K562 (cell line): Measurements from ENCODE around the gene PLEKHA7. TPM values are rescaled to one million over a fixed set of nuclear protein-coding genes. Genes with fewer than 3 reads are reported as not detected.

Source experiments
- CCAR2 ChIP-seq: fragments of 200-400 bp; formaldehyde crosslinking; IDR thresholded peaks from 2 replicates; pipeline ENCODE4 v1.6.1; 2017; ENCODE audit warnings: mild to moderate bottlenecking, low read depth, low read length
- CTBP1 ChIP-seq: fragments of 450-650 bp; IDR thresholded peaks from 2 replicates; pipeline ENCODE4 v1.6.1; 2016; ENCODE audit warnings: borderline replicate concordance
- HCFC1 ChIP-seq: IDR thresholded peaks from 2 replicates; pipeline ENCODE4 v1.6.1; 2012; ENCODE audit warnings: low read depth, low read length, improper control_type of control experiment
- HES1 ChIP-seq: fragments of 450-650 bp; IDR thresholded peaks from 2 replicates; pipeline ENCODE4 v1.6.1; 2016; ENCODE audit warnings: low read depth, mild to moderate bottlenecking, moderate library complexity
- HLTF ChIP-seq: fragments of 450-650 bp; IDR thresholded peaks from 2 replicates; pipeline ENCODE4 v1.6.1; 2016
- IFI16 ChIP-seq: fragments of 250-450 bp; sonication (Bioruptor Pico); IDR thresholded peaks from 2 replicates; pipeline ENCODE4 v2.1.2; 2022; ENCODE audit warnings: mild to moderate bottlenecking, inconsistent platforms
- IRF2 ChIP-seq: sonication (generic); formaldehyde crosslinking; IDR thresholded peaks from 2 replicates; pipeline ENCODE4 v1.8.1; 2022; ENCODE audit warnings: mild to moderate bottlenecking, missing genetic modification reagents
- KLF10 ChIP-seq: fragments of 250-450 bp; sonication (Bioruptor Pico); IDR thresholded peaks from 2 replicates; pipeline ENCODE4 v1.6.1; 2021; ENCODE audit warnings: matching md5 sums
- KLF16 ChIP-seq: IDR thresholded peaks from 2 replicates; pipeline ENCODE4 v1.6.1; 2016; ENCODE audit warnings: antibody characterized with exemption
- KLF6 ChIP-seq: fragments of 250-450 bp; sonication (Bioruptor Pico); IDR thresholded peaks from 2 replicates; pipeline ENCODE4 v1.4.0; 2020; ENCODE audit warnings: mild to moderate bottlenecking, moderate library complexity, borderline replicate concordance
- MAFK ChIP-seq: IDR thresholded peaks from 2 replicates; pipeline ENCODE4 v1.6.1; 2011; ENCODE audit warnings: low read length, improper control_type of control experiment
- MXD1 ChIP-seq: fragments of 250-450 bp; sonication (Bioruptor Pico); IDR thresholded peaks from 2 replicates; pipeline ENCODE4 v1.8.0; 2021; ENCODE audit warnings: borderline replicate concordance, mild to moderate bottlenecking, moderate library complexity; ENCODE audit not compliant: poor library complexity, severe bottlenecking
- NFATC3 ChIP-seq: fragments of 450-650 bp; IDR thresholded peaks from 2 replicates; pipeline ENCODE4 v1.6.1; 2017; ENCODE audit warnings: mild to moderate bottlenecking
- PBX2 ChIP-seq, 2 experiments: IDR thresholded peaks in 1 of 2; conservative IDR thresholded peaks in 1 of 2; 2 replicates each; pipeline ENCODE4 v1.6.1; 2016; ENCODE audit warnings: low read depth in 2 of 2, mild to moderate bottlenecking in 1 of 2, missing compliant biosample characterization in 1 of 2, missing genetic modification characterization in 1 of 2, moderate library complexity in 1 of 2
- PRMT5 ChIP-seq: sonication (generic); formaldehyde crosslinking; IDR thresholded peaks from 2 replicates; pipeline ENCODE4 v1.5.0; 2020; ENCODE audit warnings: missing genetic modification reagents
- PRPF4 ChIP-seq: fragments of 200-400 bp; formaldehyde crosslinking; IDR thresholded peaks from one replicate; pipeline ENCODE4 v1.6.1; 2017; ENCODE audit warnings: low read length, low read depth, mild to moderate bottlenecking; ENCODE audit not compliant: insufficient read depth, poor library complexity, severe bottlenecking
- SMAD4 ChIP-seq: fragments of 250-450 bp; sonication (Bioruptor Pico); conservative IDR thresholded peaks from 2 replicates; pipeline ENCODE4 v1.8.0; 2021; ENCODE audit warnings: inconsistent platforms, mild to moderate bottlenecking, moderate library complexity
- TAF1 ChIP-seq: IDR thresholded peaks from 2 replicates; pipeline ENCODE4 v1.6.1; 2011; ENCODE audit warnings: mild to moderate bottlenecking, low read length, moderate library complexity; ENCODE audit not compliant: insufficient read depth, control insufficient read depth, severe bottlenecking; ENCODE audit errors: extremely low read depth
- TAL1 ChIP-seq: fragments of 450-650 bp; IDR thresholded peaks from 2 replicates; pipeline ENCODE4 v1.6.1; 2016; ENCODE audit warnings: mild to moderate bottlenecking
- ZHX1 ChIP-seq: fragments of 150-350 bp; conservative IDR thresholded peaks from 2 replicates; pipeline ENCODE4 v1.6.1; 2014; ENCODE audit warnings: low read length
- ZNF79 ChIP-seq: fragments of 250-450 bp; sonication (Bioruptor Pico); IDR thresholded peaks from 2 replicates; pipeline ENCODE4 v1.4.0; 2020; ENCODE audit warnings: low read depth, mild to moderate bottlenecking, moderate library complexity
- polyA plus RNA-seq, 8 experiments: library from polyadenylated mRNA; depleted of rRNA in 4 of 8; stranded (reverse) in 5 of 8; unstranded in 3 of 8; fragments of >200 nt; fragmentation: Nextera tagmentation in 2 of 8; fragmentation: Illumina TruSeq in 1 of 8; extraction: Ambion mirVana in 2 of 8; extraction: Trizol in 1 of 8; gene quantifications; 2 replicates each; pipeline versions ENCODE4 v1.2.1 to v1.2.3, GENCODE V29; 2011 to 2014; ENCODE audit warnings: inconsistent platforms in 1 of 8, missing spikeins in 1 of 8
- total RNA-seq, 7 experiments: library from RNA; depleted of rRNA in 6 of 7; stranded (reverse); fragments of >200 nt in 6 of 7; fragmentation: Illumina TruSeq in 2 of 7; extraction: Trizol in 2 of 7; gene quantifications; 2 replicates each; pipeline versions ENCODE4 v1.2.1 to v1.2.3, GENCODE V29; 2011 to 2021; ENCODE audit warnings: low replicate concordance in 1 of 7

The PLEKHA7 gene
- total and polyA plus RNA-seq, 9 of the 15 experiments (the other 6 are each of a cell fraction or from before 2014, with no cell fraction given) = 0.06 to 0.77 (median 0.20) TPM; not detected in 1

GRCh38 chr11:16969010-16969999 is 44.9 kb downstream of the PLEKHA7 start (continued):
- TF ChIP-seq MXD1 (CRISPR knock-in tag) = no peak
- no peak for TF ChIP-seq PRPF4
- no peak for TF ChIP-seq IFI16 (CRISPR knock-in tag)
- TF ChIP-seq ZHX1 = no peak
- TF ChIP-seq ZNF79 (CRISPR knock-in tag) = no peak
- no peak for TF ChIP-seq KLF6 (CRISPR knock-in tag)
- TF ChIP-seq PRMT5 (CRISPR knock-in tag) = no peak
- TF ChIP-seq CTBP1 = peak; percentile 87
- no peak for TF ChIP-seq TAF1
- no peak for TF ChIP-seq HLTF
- no peak for TF ChIP-seq KLF10
- TF ChIP-seq HCFC1 = no peak
- TF ChIP-seq TAL1 = 0 out of 2 replicates have a peak, but pooled peaks have one; percentile 10
- peak; percentile 29; the same call in 1 of the 2 replicates for TF ChIP-seq SMAD4 (CRISPR knock-in tag)
- no peak for TF ChIP-seq MAFK
- TF ChIP-seq NFATC3 = no peak
- TF ChIP-seq HES1 = no peak
- TF ChIP-seq CCAR2 = no peak
- no peak for TF ChIP-seq PBX2 (CRISPR knock-in tag; IDR thresholded peaks at IDR 0.05; ENCODE audit: low read depth)
- peak; percentile 46 for TF ChIP-seq PBX2 (tag; conservative IDR thresholded peaks at IDR 0.05; ENCODE audit: low read depth)
- TF ChIP-seq IRF2 (CRISPR knock-in tag) = no peak
- peak; percentile 33; the same call in 1 of the 2 replicates for TF ChIP-seq KLF16
